Uterus (tissue), 4 donors: ENCODE results near the gene LIFR. TPM values are rescaled to one million over a fixed set of nuclear protein-coding genes. Genes with fewer than 3 reads are reported as not detected.

Source experiments
- DNase-seq, 2 donors: peaks; one replicate each; pipeline ENCODE4 v3.0.0-alpha.2; 2019 to 2020
- H3K27ac ChIP-seq, 2 donors: fragments of 200-600 bp; sonication (generic); 1 replicate in 1 of 2; 2 replicates in 1 of 2; pipeline ENCODE4 v1.5.1; 2016 to 2018
- H3K27me3 ChIP-seq, 2 donors: fragments of 200-600 bp; sonication (generic); one replicate each; pipeline ENCODE4 v1.5.1; 2018 to 2019; ENCODE audit warnings: control low read depth in 1 of 2
- H3K36me3 ChIP-seq, 2 donors: fragments of 200-600 bp; sonication (generic); one replicate each; pipeline ENCODE4 v1.5.1; 2019; ENCODE audit warnings: control low read depth in 1 of 2
- H3K4me1 ChIP-seq, 2 donors: fragments of 200-600 bp; sonication (generic); one replicate each; pipeline ENCODE4 v1.5.1; 2018 to 2019; ENCODE audit warnings: control low read depth in 1 of 2
- H3K4me3 ChIP-seq, 2 donors: fragments of 200-600 bp; sonication (generic); 1 replicate in 1 of 2; 2 replicates in 1 of 2; pipeline ENCODE4 v1.5.1; 2018 to 2019; ENCODE audit warnings: mild to moderate bottlenecking in 1 of 2
- H3K9me3 ChIP-seq, 2 donors: fragments of 200-600 bp; sonication (generic); one replicate each; pipeline ENCODE4 v1.5.1; 2019; ENCODE audit warnings: control low read depth in 1 of 2
- CTCF ChIP-seq, 4 experiments: fragments of 200-600 bp in 2 of 4; fragments of 450-650 bp in 2 of 4; sonication (generic) in 2 of 4; IDR thresholded peaks; one replicate each; pipeline ENCODE4 v1.5.1; 2016 to 2019; ENCODE audit warnings: antibody characterized with exemption in 4 of 4, mild to moderate bottlenecking in 2 of 4, moderate library complexity in 1 of 4
- POLR2A ChIP-seq, 2 donors: fragments of 450-650 bp; IDR thresholded peaks; one replicate each; pipeline ENCODE4 v1.6.1; 2016; ENCODE audit warnings: antibody characterized with exemption in 2 of 2, mild to moderate bottlenecking in 1 of 2, moderate library complexity in 1 of 2
- intact Hi-C: fragments of 100-400 bp; cut with DNase I; formaldehyde crosslinking; loops from one replicate; pipeline ENCODE4 v1.15.1; 2023; ENCODE audit warnings: low total_unique reads
- total RNA-seq, 4 donors: library from RNA; depleted of rRNA in 3 of 4; stranded (reverse); fragments of >200 nt in 3 of 4; gene quantifications; one replicate each; pipeline versions ENCODE4 v1.1.0 to v1.2.4, GENCODE V29; 2014 to 2023
- donor health status: DM: yes; HTN: yes; CAD: no.

LIFR gene
- total RNA-seq, 4 donors from 2014 or later = 141 to 310 (median 232) TPM

- Histone ChIP-seq H3K36me3 (no peaks in the 10 kb centered on the region), H3K27ac (peak overlapping the region in 1 of 2 donors; percentile 12), H3K4me1 (peaks cover 4 to 10% of the 10 kb centered on the region in 2 donors), H3K27me3 (no peaks in the 10 kb centered on the region), H3K9me3 (no peaks in the 10 kb centered on the region), H3K4me3 (no peak overlapping the region)
- DNase-seq = peak in 1 of 2 donors; percentile 31
- no peak for TF ChIP-seq POLR2A (IDR thresholded peaks at IDR 0.05)
- TF ChIP-seq CTCF (IDR thresholded peaks at IDR 0.05) = no peak
- intact Hi-C loops = loop anchor here (10.0 kb wide), 1 partner anchor 66 kb away; no protein-coding TSS in a partner anchor
Measured at GRCh38 chr5:38540314-38540713, 16.1 kb downstream of the LIFR start.

DNA sequence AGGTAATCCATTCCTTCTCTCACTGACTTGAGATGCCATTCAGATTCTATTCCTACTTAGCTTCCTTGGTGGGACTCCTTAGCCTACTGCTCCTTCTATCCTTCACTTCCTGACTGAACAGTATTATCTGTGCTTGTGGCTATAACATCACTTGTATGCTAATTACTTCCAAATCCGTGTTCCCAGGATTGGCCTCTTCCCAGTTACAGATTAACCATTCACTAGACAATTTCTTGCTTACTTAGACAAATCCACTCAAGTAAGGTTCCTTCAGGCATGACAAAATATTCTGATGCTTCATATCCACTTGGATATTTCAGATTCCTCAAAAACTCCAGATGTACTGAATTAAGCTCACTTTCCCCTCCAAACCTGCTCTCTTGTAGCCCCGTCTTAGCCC lies 18.3 kb downstream of the LIFR start:
- H3K9me3 ChIP-seq = no peaks in the 10 kb centered on the region
- TF ChIP-seq POLR2A (IDR thresholded peaks at IDR 0.05) = no peak
- TF ChIP-seq CTCF (IDR thresholded peaks at IDR 0.05) = no peak
- H3K4me3 ChIP-seq = no peak overlapping the region
- no peaks in the 10 kb centered on the region for H3K36me3 ChIP-seq
- DNase-seq = no peak
- intact Hi-C loops = no loop called here
- peaks cover 4 to 10% of the 10 kb centered on the region in 2 donors for H3K4me1 ChIP-seq
- H3K27me3 ChIP-seq = no peaks in the 10 kb centered on the region
- peak overlapping the region; percentile 2 to 55 for H3K27ac ChIP-seq

- TF ChIP-seq CTCF (IDR thresholded peaks at IDR 0.05) = no peak
- no peak for TF ChIP-seq POLR2A (IDR thresholded peaks at IDR 0.05)
- Histone ChIP-seq H3K27me3 (no peaks in the 10 kb centered on the region), H3K27ac (peak overlapping the region; percentile 2 to 55), H3K36me3 (no peaks in the 10 kb centered on the region), H3K4me1 (peaks cover 4 to 10% of the 10 kb centered on the region in 2 donors), H3K9me3 (no peaks in the 10 kb centered on the region), H3K4me3 (no peak overlapping the region)
- no peak for DNase-seq
- intact Hi-C loops = no loop called here
Measured at GRCh38 chr5:38537505-38537904, 18.9 kb downstream of the LIFR start.

DNA sequence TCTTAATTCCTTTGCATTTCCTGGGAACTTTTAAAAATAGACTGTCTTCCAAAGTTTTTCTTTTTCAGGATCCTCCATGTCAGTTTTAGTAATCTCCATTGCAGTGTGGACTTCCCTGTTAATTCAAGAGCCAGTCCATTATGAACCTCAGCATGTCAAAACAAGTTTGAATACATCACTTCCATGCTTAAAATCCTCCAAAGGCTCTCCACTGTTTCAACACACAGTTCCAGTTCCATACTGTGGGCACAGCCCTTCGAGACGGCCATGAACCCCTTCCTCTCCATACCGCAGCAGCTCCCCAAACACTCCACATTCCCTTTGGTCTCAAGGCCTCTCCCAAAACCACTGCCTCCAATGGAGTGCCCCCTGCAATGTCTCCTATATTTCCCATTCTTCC lies 19.5 kb downstream of the LIFR start:
- intact Hi-C loops = no loop called here
- DNase-seq = no peak
- H3K4me1 ChIP-seq = peaks cover 4 to 10% of the 10 kb centered on the region in 2 donors

DNA sequence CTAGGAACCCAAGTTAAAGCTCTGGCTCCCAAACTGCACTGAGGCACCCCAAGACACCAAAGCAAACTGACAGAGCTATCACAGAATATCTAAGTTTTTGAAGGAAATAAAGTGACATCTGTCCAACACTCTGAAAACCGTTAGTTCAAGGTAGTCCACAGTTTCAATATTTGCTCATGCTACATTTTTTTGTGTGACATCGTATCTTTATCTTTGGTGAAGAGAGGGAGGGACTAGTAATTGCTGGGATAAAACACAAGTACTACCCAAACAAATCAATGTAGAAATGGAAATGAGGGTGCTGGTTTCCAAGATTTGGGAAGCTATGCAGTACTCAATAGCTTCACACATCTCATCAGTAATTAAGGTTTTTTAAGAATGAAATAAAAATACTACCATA lies 20.6 kb downstream of the LIFR start:
- H3K4me1 ChIP-seq = peaks cover 4 to 6% of the 10 kb centered on the region in 2 donors
- TF ChIP-seq CTCF (IDR thresholded peaks at IDR 0.05) = no peak
- TF ChIP-seq POLR2A (IDR thresholded peaks at IDR 0.05) = no peak
- H3K4me3 ChIP-seq = no peak overlapping the region
- H3K27ac ChIP-seq = peak overlapping the region in 1 of 2 donors; percentile 5
- H3K36me3 ChIP-seq = no peaks in the 10 kb centered on the region
- intact Hi-C loops = no loop called here
- no peaks in the 10 kb centered on the region for H3K9me3 ChIP-seq
- no peak for DNase-seq
- H3K27me3 ChIP-seq = no peaks in the 10 kb centered on the region

More for the DNA sequence above, 19.5 kb downstream of the LIFR start:
- Histone ChIP-seq H3K9me3 (no peaks in the 10 kb centered on the region), H3K27me3 (no peaks in the 10 kb centered on the region), H3K36me3 (no peaks in the 10 kb centered on the region), H3K27ac (peak overlapping the region in 1 of 2 donors; percentile 55), H3K4me3 (no peak overlapping the region)
- TF ChIP-seq POLR2A (IDR thresholded peaks at IDR 0.05) (no peak), CTCF (IDR thresholded peaks at IDR 0.05) (no peak)
